GF-D8 (cell line): ENCODE measurements around the gene FIBIN.

Experiments
- DNase-seq: peaks from one replicate; lab custom pipeline; 2025; lab: John Stamatoyannopoulos, UW

FIBIN gene

DNA sequence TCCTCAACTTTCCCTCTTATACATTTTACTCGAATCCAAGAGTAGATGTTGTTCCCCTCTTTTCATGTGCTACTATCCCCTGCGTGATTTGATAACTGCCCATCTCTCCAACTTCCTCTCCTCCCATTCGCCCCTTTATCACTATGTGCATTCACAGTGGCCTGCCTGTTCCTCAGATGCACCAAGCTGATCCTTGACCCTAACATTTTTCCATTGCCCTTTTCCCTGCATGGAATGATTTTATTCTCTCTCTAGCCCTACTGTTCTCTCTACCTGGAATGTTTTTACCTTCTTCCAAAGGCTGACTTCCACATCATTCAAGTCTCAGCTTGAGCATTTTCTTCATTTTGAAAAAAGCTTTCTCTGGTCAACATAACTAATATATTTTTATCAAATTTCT, 31.0 kb downstream of the FIBIN start:
- DNase-seq: no peak

DNA sequence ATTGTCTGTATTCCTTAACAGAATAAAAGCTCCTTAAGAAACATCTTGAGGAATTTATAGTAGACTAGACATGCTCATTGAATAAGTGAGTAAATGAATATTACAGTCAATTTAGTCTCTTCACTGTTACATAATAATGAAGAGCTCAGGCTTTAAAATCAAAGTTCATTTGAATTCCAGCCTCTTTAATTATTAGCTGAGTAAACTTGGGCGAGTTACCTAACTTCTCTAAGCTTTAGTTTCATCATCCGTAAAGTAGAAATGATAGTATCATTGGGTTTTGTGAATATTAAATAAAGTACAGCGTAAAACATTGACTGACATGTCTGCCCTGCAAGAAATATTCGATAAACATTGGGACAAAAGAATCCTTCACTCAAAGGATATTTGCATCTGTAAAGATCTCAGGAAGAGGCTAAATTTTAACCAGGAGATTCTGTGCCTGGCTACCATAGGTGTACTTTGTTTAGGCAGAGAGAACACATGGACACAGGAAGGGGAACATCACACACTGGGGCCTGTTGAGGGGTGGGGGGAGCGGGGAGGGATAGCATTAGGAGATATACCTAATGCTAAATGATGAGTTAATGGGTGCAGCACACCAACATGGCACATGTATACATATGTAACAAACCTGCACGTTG, 31.5 kb downstream of the FIBIN start:
- DNase-seq: no peak

GRCh38 chr11:27025957-27026733, 32.2 kb downstream of the FIBIN start:
- DNase-seq: no peak

DNA sequence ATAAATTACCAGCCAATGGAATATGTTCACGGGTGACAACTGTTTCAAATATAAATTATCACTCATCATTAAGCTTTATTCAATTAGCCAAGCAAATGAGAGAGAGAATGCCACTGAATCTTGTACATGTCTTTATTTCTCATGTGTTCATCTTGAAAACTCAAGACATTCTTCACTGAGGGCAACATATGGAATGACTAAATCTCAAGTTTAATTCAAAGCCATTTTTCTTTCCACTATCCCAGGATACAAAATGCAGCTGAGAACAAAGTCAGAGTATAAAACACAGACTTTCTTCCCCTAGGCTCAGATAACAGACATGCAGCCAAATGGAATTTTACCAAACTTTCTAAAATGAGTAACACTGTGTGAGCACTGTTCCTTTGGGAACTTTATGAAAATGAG, 34.7 kb downstream of the FIBIN start:
- DNase-seq: no peak

GRCh38 chr11:27029966-27030365, 36.1 kb downstream of the FIBIN start:
- no peak for DNase-seq

DNA sequence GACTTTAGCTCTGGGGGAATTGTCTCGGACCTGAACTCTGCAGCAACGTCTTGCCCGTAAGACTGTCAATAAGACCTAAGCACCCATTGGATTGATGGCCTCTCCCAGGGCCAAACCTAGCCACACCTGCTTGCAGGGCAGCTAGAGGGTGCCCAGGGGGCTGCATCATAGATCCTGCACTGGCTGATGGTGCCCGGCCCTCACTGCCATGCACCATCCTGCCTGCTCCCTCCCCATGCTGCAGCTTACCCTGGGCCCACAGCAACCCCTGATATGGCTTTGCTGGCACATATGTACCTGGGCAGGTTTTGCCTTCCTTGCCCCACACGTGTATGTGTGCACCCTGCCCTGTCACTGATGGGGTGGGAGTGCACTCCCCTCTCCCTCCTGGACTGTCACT, 37.8 kb downstream of the FIBIN start:
- no peak for DNase-seq

- DNase-seq: no peak
These were observed 46.0 kb downstream of the FIBIN start for GRCh38 chr11:27039873-27040272.

GRCh38 chr11:27040302-27041115, 46.6 kb downstream of the FIBIN start, which contains the start of gene BBOX1:
Gene BBOX1 (plus strand): TSS chr11:27040815. CDS start chr11:27055431, 14,616 bp downstream.
- DNase-seq: no peak

DNA sequence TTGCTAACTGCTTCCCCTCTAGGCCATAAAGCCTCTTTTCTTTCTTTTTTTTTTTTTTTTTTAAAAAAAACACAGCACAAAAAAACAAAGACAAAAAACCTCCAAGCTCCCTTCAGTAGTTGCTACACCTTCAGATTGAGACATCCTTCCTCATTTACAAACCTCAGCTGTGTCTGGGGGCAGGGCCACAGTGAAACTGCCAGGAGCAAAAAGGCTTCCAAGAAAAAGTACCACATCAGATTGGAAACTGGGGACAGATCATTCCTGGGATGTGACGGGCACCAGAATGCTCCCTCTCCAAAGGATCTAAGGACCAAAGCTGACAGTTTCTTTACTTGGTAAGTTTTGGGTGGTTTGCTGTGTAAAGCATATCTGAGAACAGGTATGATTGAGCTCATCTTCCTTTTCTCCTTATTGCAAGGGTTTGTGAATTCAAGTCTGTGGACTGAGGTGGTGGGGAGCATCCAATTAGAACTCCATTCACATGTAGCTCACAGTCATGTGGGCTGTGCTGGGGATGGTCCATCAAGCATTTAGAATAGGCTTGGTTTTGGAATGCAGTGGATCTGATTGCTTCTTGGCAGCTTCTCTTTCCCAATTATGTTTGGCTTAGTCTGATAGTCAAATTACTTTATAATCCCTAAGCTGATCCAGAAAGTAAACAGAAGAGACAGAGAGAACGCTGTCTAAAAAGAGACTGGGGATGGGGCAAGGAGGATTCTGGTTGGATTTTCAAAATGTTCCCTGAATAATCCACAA, 47.4 kb downstream of the FIBIN start:
- DNase-seq: peak; percentile 7
